Measurements from ENCODE around the gene CTBP2.
"Not testable (repeated sequence)": the region's sequence is repeated elsewhere in the genome, so short reads cannot be mapped to it uniquely, and the experiment has no call there.

Gene CTBP2

DNA sequence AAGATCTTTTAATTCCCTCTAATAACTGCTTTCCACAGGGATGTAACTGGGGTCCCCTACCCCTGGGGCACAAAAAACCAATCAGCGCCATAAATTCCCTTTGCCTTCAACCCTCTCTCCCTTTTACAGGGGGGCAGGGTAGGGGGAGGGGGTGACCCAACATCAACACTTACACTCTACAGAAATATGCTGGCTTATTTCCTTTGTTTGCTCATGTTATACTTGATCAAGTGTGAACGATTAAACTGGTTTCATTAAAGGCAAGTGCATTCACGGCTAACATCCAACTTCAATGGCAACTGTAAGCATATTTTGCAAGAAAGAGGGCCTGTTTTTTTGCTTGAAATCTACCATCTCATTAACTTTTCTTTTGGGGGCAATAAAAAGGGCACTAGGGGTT is 2.9 kb downstream of the CTBP2 start:
- DNase-seq: no peak

DNA sequence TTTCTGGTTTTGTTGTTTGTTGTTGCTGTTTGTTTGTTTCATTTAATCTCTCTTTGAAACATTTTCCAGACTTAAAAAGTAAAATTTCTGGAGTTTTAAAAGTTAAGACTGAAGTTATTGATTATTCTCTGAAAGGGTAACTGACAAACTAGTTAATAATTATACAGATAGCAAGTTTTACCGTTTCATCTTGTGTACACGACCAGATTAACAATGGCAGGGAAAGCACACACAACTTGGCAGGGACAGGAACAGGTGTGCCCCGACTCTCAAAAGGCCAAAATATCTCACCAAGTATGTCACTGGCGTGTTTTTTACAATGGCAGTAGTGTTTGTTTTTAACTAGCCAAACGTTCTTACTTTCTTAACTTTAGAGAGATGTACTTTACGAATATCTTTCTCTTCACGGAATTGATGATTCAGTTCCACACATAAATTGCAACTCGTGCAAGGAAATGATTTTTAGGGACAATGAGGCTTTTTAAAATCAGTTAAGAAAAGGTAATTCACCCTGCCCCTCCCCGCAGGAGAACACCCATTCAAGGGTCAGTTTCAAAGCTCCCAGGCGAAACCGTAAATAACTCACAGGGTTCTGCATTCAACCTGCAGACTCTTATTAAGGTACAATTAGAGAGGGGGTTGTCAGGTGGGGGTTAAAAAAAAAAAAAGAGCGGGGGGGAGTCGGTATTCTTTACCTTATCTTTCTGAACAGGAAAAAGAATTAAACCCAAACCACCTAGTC is 3.5 kb downstream of the CTBP2 start:
- no peak for DNase-seq

DNA sequence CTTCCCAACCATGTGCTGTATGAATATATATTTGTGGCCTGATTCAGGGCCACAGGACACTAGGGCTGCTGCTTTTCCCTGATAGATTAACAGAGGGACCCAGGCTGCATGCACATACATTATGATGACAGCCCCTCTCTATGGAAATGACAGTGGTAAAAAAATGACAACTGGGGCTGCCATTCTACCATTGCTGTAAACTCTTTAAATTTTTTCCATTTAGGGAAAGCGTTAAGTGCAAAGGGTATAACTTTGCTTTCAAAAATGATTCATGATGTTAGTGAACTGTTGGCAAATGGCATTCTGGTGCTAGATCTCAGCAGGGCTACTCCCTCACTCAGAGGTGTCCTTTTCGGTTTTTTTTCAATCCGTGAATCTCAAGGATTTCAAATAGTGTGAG is 4.2 kb downstream of the CTBP2 start:
- DNase-seq: no peak

DNA sequence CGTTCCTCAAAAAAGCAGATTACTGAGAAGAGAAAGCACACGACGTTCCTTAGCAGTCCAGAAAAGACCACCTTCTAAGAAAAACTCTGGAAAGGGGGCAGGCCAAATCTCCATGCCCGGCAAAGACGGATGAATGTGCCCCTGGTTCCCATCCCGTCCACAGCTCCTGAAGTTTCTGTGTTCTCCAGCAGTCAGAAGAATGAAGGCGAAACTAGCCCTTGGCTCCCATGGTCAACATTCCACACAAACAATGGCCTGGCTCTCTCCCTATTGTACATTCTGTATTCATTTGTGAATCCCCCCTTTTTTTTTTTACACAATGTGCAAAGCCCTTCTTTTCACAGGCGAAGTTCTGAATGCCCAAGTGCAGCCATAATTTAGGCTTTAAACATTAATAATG is 5.3 kb downstream of the CTBP2 start:
- no peak for DNase-seq

DNA sequence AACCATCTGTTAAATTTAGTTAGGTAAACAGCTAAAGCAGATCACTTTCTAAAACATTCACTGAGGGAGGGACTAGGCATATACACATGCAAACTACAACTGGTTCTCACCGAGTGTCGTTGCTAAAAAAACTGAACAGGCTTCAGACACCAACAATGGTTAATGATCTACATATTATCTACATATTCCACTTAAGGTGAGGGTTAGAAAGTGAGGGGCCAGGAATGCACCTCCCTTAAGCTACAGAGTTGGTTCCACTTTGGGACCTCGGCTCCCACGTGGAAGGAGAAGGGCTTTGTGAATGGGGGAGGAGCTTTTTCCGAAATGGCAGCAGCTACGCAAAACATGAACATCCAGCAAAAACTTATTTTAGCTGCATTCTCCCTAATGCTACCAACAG is 5.8 kb downstream of the CTBP2 start:
- no peak for DNase-seq

DNA sequence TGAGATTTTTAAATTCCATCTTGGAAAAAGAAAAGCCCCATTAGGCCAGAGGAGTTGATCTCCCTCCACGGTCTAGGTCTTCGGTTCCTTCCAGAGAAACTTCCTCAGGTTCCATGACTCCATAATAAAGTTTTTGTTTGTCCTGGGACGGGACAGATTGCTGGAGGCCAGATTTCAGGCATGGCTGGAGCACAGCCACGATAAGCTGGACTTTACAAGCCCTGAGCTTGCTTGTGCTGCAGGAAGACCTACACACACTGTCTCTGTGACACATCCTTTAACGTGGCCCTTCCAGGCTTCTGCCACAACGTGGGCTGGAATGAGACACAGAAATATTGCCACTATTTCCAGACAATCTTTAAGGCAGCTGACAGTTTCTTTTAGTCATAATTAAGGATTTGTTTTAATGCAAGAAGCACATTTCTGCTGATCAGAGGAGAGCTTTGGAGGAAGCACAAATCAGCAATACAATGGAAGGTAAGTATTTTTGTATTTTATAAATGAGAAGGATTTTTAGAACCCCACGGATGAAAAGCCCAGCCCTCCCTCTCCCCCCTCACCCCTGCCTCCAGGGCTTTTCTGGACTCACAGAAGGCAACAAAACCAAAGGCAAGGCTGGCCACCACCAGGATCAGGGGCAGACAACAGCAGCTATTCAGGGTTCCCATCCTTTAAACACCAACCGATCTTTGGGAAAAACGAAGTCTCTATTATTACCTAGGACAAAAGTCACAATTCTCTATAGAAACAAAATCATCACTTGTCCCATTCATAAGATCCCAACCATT is 6.5 kb downstream of the CTBP2 start:
- no peak for DNase-seq

DNA sequence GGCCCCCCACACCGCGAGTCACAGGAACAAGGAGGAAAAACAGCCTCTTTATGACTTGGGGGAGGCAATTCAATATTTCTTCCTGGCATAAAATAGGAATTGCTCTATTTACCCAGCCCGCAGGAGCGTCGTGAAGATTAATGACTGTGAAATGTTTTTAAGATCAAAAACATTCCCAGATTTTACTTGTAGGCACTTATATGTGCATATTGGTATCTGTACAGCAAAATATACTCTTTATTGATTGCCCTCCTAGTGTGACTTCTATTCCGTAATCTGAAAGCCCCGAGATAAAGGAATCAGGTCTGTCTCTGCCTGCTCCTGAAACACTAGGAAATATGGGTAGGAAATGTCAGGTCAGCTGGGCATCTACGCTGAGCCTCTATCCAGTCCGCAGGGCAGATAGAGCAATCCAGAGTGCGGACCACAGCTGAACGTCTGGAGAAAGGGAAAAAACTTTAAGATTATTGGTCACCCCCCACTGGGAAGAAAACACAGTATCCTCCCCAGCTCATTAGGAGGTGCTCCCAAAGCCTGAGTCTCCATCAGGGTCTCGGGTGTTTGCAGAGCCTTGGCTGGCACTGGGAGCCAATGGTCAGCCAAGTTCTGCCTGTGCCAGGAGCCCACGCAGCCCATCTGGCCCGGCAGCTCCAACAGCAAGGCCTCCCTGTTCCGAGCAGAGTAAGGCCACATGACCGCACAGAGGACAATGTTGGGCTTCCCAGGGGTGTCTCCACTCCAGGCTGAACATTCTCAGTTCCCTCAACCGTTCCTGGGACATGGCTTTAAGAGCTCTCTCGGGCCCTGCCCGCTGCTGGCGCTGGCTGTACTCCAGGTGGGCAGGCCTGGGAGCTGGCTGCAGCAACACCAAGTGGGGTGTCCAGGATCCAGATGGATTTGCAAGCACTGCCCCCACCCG is 7.7 kb downstream of the CTBP2 start:
- DNase-seq: no peak

DNA sequence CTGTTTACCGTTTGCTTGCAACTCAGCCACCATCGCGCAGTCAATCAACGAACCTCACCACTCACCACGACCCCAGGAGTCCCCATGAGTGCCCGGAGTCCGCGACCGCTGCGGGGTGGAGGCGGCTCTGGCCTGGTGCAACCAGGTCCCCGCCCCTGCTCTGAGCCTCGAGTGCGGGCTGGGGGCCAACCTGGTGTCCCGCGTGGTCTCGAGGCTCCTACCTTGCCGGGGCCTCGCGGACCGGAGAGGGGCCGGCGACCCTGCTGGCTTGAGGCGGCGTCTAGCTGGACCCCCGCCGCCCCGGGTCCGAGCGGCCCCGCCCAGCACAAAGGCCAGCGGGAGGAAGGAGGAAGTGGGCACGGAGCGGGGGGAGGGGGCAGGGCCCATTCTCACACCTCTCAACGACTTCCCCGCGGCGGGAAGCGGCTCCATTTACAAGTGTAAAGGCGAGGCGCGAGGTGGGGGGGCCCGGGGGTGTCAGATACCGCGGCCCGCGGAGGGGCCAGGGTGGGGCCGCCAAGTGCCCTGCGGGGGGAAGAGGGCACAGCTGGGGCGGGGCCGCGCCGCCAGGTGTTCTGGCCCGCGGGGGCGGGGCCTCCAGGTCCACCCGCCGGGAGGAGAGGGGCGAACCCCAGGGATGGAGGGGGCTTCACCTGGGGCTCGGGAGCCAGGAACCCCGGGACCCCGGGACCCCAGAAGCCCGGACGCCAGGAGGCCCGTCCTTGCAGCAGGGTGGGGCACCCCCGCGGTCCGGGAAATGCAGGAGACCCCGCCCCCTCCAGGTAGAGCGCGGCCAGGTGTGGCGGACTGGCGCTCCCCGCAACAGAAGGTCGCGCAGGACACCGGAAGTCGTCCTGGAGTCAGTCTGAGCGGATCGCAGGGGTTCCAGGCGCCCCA is 8.6 kb downstream of the CTBP2 start:
- DNase-seq: no peak

DNA sequence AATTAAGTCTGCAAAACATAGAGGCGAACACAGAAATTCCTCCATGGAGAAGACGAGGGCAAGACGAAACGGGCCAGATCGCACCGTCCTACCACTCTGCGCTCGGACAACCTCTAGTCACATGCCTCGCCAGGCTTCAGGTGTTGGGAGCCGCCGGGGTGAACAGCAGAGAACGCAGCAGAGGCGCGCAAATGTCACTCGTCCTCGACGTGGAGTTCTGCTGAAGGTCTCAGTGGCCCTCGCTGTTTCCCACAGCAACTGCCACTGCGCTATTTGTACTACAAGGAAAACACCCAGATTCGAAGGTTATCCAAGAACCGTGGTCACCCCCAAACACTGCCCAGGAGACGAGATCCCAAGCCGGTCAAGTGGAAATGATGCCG is 9.2 kb downstream of the CTBP2 start:
- DNase-seq: no peak

DNA sequence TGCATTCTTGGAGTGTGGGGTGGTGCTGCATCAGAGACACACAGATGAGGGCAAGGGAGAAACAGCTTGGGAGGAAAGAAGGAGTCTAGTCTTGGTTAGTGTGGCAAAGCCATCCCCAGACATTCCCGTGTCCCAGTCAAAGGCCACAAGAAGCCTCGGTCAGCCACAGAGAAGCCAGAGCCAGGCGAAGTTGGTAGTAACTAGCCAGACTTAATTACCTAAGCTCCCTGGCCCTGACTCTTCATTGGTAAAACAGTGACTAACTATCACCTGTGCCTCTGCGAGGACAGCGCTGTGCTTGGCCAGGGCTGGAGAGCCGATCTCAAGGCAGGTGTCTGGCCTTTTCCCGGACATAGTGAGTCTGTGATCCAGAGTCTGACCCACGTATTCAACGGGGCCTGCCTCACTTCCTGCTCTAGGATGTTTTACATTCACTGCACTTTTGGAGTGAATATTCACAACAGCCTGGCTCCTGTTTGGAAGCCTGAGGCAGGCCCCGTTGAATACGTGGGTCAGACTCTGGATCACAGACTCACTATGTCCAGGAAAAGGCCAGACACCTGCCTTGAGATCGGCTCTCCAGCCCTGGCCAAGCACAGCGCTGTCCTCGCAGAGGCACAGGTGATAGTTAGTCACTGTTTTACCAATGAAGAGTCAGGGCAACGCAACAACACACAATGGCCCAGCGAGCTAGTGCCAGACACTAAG is 9.8 kb downstream of the CTBP2 start:
- not testable (repeated sequence) for DNase-seq

- no peak for DNase-seq
Observed at GRCh38 chr10:125149680-125150047, 10.7 kb downstream of the CTBP2 start.

GRCh38 chr10:125149036-125149679 is 11.2 kb downstream of the CTBP2 start:
- no peak for DNase-seq

- no peak for DNase-seq
Observed at GRCh38 chr10:125148528-125148927, 11.8 kb downstream of the CTBP2 start.

- DNase-seq: no peak
Observed at GRCh38 chr10:125147971-125148439, 12.4 kb downstream of the CTBP2 start.

- no peak for DNase-seq
Observed at GRCh38 chr10:125146791-125147579, 13.4 kb downstream of the CTBP2 start.

GRCh38 chr10:125145636-125146035 is 14.7 kb downstream of the CTBP2 start:
- no peak for DNase-seq

DNA sequence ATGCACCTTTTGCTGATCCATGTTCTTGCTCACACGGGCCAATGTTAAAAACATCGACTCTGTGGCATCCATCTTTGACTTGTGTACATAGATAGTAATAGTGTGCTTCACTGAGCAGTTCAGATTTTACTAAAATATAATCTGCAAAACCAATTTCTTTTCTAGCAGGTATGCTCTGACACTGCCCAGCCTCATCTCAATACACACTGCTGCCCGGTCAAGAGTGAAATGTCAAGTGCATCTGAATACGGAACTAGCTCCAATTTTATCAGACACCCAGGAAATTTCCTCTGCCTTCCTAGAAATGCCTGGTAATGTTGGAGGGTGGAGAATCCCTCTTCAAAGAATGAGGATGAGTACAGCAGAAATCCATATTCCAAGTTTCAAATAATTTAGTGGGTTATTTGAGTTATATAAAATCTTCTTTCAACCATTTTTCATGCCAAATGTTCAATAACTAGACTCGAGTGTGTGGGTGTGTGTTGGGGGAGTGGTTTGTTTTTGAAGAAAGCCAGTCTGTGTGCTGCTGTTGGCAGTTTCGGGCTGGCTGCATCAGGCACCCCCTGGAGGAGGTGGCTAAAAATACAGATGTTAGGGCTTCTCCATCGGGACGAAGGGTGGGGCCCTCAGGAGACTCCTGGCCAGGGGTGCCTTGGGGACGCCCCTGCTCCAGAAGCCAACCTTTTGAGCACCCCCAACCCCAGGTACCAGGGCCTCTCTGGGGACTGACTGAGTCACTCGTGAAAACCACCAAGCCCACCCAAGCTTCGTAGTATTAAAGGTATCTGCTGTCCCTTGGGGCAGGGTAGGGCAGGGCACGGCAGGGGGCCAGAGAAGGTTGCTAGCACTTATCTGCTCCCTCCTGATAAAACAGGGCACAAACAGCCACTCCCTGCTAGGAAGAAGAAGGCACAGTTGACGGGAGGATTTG is 15.4 kb downstream of the CTBP2 start:
- peak; percentile 15 for DNase-seq

GRCh38 chr10:125144206-125144605 is 16.2 kb downstream of the CTBP2 start:
- no peak for DNase-seq

DNA sequence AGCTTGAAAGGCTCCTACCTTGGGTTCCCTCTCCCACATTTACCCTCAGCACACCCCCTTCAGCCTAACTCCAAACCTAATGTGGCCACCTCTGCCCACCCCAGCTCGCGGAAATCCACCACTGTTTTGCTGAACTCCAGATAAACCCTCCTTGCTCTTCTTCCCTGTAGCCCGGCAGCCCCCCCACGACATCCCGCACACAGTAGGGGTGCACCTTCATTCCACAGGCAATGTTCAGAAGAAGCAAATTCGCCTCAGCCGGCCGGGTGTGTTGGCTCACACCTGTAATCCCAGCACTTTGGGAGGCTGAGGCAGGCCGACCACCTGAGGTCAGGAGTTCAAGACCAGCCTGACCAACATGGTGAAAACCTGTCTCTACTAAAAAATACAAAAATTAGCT is 17.4 kb downstream of the CTBP2 start:
- DNase-seq: no peak

Measured in activated CD4-positive, alpha-beta T cell treated with anti-CD3 and anti-CD28 coated beads, Interleukin-2, amount 50 U/mL, for 16 hours (primary cell).